Lower lobe of right lung (tissue), 2 donors: ENCODE data around the gene TANC1. TPM values are rescaled to one million over a fixed set of nuclear protein-coding genes. Genes with fewer than 3 reads are reported as not detected.
A peak's percentile ranks its signal among the peaks of the same experiment; 100 is the strongest.

Experiments
- ATAC-seq, 2 donors: fragments of 200-7000 bp; cut with Tn5 transposase; one replicate each; pipeline ENCODE4 v1.9.1; 2020 to 2022; ENCODE audit warnings: mild to moderate bottlenecking in 2 of 2, moderate library complexity in 2 of 2
- DNase-seq: peaks from one replicate; pipeline ENCODE4 v3.0.0-alpha.2; 2020
- H3K27ac ChIP-seq: fragments of 200-600 bp; one replicate; pipeline ENCODE4 v1.8.0; 2022
- H3K27me3 ChIP-seq: fragments of 200-600 bp; one replicate; pipeline ENCODE4 v1.8.0; 2022; ENCODE audit warnings: low read depth
- H3K36me3 ChIP-seq: fragments of 200-600 bp; one replicate; pipeline ENCODE4 v1.8.0; 2022; ENCODE audit warnings: mild to moderate bottlenecking
- H3K4me1 ChIP-seq: fragments of 200-600 bp; one replicate; pipeline ENCODE4 v1.8.0; 2022
- H3K4me3 ChIP-seq: fragments of 200-600 bp; one replicate; pipeline ENCODE4 v1.8.0; 2022; ENCODE audit warnings: mild to moderate bottlenecking
- H3K9me3 ChIP-seq: fragments of 200-600 bp; one replicate; pipeline ENCODE4 v1.8.0; 2022
- intact Hi-C: fragments of 100-400 bp; cut with DNase I; formaldehyde crosslinking; loops from one replicate; pipeline ENCODE4 v1.11.0; 2022
- total RNA-seq: library from RNA; stranded (reverse); fragmentation: NEBNext Ultra II Directional; extraction: Animal tissue kit (Norgen Biotek cat#: 25700); gene quantifications from one replicate; pipeline ENCODE4 v1.2.1, GENCODE V29; 2021
- TF ChIP-seq, protein P1 (sequence below): fragments of 200-600 bp; IDR thresholded peaks from one replicate; pipeline ENCODE4 v1.8.0; 2022; ENCODE audit warnings: antibody characterized with exemption, mild to moderate bottlenecking
- donor health status: DM: no; HTN: yes; CAD: no; lungs with severe emphysema.

TANC1 gene
- total RNA-seq, 1 donor from 2014 or later = 39.5 TPM

DNA sequence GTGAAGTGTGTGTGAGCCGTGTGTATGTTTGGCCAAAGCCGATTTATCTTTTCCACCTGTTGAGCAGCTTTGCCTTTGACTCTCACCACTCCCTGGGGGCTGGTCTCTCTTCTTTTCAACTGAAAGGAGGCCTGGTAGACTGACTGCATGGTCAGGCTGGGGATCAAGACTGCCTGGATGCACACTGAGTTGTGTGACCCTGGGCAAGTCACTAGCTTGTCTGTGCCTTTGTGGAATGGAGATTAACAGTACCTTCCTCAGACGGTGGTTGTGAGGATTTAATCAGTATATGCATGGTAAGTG lies 85.5 kb downstream of the TANC1 start:
- no peaks in the 10 kb centered on the region for H3K9me3 ChIP-seq
- ATAC-seq = no peak
- peaks cover 34% of the 10 kb centered on the region for H3K4me1 ChIP-seq
- intact Hi-C loops = no loop called here
- TF ChIP-seq, protein P1, sequence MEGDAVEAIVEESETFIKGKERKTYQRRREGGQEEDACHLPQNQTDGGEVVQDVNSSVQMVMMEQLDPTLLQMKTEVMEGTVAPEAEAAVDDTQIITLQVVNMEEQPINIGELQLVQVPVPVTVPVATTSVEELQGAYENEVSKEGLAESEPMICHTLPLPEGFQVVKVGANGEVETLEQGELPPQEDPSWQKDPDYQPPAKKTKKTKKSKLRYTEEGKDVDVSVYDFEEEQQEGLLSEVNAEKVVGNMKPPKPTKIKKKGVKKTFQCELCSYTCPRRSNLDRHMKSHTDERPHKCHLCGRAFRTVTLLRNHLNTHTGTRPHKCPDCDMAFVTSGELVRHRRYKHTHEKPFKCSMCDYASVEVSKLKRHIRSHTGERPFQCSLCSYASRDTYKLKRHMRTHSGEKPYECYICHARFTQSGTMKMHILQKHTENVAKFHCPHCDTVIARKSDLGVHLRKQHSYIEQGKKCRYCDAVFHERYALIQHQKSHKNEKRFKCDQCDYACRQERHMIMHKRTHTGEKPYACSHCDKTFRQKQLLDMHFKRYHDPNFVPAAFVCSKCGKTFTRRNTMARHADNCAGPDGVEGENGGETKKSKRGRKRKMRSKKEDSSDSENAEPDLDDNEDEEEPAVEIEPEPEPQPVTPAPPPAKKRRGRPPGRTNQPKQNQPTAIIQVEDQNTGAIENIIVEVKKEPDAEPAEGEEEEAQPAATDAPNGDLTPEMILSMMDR = no peak
- no peaks in the 10 kb centered on the region for H3K27me3 ChIP-seq
- no peaks in the 10 kb centered on the region for H3K36me3 ChIP-seq
- H3K27ac ChIP-seq = no peak overlapping the region
- H3K4me3 ChIP-seq = no peak overlapping the region
- DNase-seq = no peak

DNA sequence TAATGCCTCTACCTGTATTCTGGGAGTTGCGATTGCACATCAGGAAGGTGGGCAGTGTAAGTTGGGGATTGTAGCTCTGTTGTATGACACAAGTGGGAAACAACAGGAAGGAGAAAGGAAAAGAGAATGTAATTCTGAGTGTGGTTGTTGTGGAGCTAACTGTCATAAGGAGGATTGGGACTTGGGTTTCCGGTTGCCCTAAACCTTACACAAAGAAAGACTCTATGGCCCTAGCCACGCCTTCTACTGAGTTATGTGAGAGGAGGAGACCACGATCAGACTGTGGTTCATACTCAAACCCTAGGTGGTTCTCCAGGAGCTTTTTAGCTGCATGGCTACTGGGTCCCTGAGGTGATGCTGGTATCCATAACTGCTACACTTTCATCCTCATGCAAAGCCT lies 86.5 kb downstream of the TANC1 start:
- intact Hi-C loops = no loop called here
- H3K27ac ChIP-seq = no peak overlapping the region

GRCh38 chr2:159060518-159060917 lies 92.1 kb downstream of the TANC1 start:
- H3K27me3 ChIP-seq = no peaks in the 10 kb centered on the region
- ATAC-seq (peak in 1 of 2 donors; percentile 41), DNase-seq (no peak)
- H3K9me3 ChIP-seq = no peaks in the 10 kb centered on the region
- H3K27ac ChIP-seq = no peak overlapping the region
- intact Hi-C loops = no loop called here
- H3K36me3 ChIP-seq = no peaks in the 10 kb centered on the region
- no peak overlapping the region for H3K4me3 ChIP-seq
- H3K4me1 ChIP-seq = peaks cover 41% of the 10 kb centered on the region
- TF ChIP-seq, protein P1 = no peak

More for the DNA sequence above, 86.5 kb downstream of the TANC1 start:
- no peaks in the 10 kb centered on the region for H3K9me3 ChIP-seq
- no peaks in the 10 kb centered on the region for H3K27me3 ChIP-seq
- no peak for DNase-seq
- H3K4me3 ChIP-seq = no peak overlapping the region
- peaks cover 36% of the 10 kb centered on the region for H3K4me1 ChIP-seq
- H3K36me3 ChIP-seq = no peaks in the 10 kb centered on the region
- TF ChIP-seq, protein P1 = no peak
- peak in 1 of 2 donors; percentile 11 for ATAC-seq

GRCh38 chr2:159063677-159064076 lies 95.2 kb downstream of the TANC1 start:
- Histone ChIP-seq H3K36me3 (peaks cover 3% of the 10 kb centered on the region), H3K4me1 (peaks cover 43% of the 10 kb centered on the region), H3K4me3 (no peak overlapping the region), H3K27ac (no peak overlapping the region), H3K27me3 (no peaks in the 10 kb centered on the region), H3K9me3 (no peaks in the 10 kb centered on the region)
- intact Hi-C loops = no loop called here
- no peak for ATAC-seq
- DNase-seq = no peak
- TF ChIP-seq, protein P1 = no peak

- intact Hi-C loops = no loop called here
- Histone ChIP-seq H3K4me1 (peaks cover 43% of the 10 kb centered on the region), H3K9me3 (no peaks in the 10 kb centered on the region), H3K36me3 (peaks cover 3% of the 10 kb centered on the region), H3K27me3 (no peaks in the 10 kb centered on the region), H3K4me3 (no peak overlapping the region), H3K27ac (no peak overlapping the region)
- DNase-seq (no peak), ATAC-seq (no peak)
- TF ChIP-seq, protein P1 = no peak
Measured at GRCh38 chr2:159064446-159065301, 96.2 kb downstream of the TANC1 start.
